GM21825 (cell line): Measurements from ENCODE around the gene CCDC122.

Experiments
- ATAC-seq: cut with Tn5 transposase; IDR thresholded peaks from one replicate; pipeline ENCODE4 v1.9.1; 2021; ENCODE audit warnings: mild to moderate bottlenecking, moderate library complexity; ENCODE audit not compliant: unreplicated experiment

Gene CCDC122

GRCh38 chr13:43878892-43879754, at the start of gene CCDC122:
Gene CCDC122, minus strand, starts transcription at chr13:43879740. Its CDS starts 10,364 bp downstream, at chr13:43869376.
- ATAC-seq = peak; percentile 72

GRCh38 chr13:43924549-43925245, 45.2 kb upstream of the CCDC122 start:
- peak; percentile 83 for ATAC-seq

- ATAC-seq = no peak
Measured at GRCh38 chr13:43920965-43921674, 41.6 kb upstream of the CCDC122 start.

- no peak for ATAC-seq
Measured at GRCh38 chr13:43918636-43919035, 39.1 kb upstream of the CCDC122 start.

DNA sequence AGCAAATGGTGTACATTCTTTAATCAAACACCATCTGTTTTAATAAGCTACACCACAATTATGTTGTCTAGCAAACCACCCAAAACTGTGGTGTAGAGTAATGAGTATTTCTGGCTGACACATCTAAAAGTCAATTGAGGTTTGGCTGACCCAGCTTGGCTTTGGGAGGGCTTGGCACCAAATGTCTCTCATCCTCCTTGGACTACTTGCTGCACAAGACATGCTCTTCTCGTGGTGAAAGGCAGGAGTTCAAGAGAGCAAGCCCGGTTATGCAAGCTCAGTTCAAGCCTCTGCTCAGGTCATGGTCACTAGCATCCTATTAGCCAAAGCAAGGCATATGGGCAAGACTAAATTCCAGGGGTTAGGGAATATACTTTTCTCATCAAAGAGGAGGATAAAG, 37.3 kb upstream of the CCDC122 start:
- ATAC-seq = no peak

DNA sequence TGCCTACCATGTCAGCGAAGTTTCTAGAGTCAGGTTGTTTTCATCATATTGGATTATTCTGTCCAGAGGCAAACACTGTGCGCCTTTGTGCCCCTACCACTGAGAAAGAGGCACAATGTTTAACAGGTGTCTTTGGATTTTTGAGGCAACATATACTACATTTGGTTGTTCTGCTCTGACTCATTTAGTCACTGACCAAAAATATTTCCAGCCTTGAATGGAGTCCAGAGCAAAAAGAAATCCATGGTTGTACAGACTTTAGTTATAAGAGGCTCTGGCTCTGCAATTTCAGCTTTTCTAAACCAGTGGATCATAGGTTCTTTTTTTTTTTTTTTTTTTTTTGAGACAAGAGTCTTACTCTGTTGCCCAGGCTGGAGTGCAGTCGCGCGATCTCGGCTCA, 35.9 kb upstream of the CCDC122 start:
- no peak for ATAC-seq

DNA sequence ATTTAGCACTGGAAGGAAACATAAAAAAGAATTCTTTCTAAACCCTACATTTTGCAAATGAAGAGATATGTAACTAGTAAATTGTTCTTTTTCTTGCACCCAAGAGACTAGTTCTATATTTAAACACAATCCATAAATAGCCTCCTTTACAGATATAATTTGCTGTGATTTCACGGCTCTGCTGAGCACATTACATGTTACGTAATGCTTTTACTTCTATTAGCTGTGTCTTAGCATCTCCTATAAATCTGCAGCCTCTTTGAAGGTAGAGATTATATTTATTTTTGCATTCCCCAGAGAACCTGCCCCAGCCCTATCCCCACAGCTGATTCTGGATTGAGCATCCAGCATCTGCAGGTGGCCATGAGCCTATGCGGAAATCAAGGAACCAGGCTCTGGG, 32.3 kb upstream of the CCDC122 start:
- ATAC-seq = no peak

DNA sequence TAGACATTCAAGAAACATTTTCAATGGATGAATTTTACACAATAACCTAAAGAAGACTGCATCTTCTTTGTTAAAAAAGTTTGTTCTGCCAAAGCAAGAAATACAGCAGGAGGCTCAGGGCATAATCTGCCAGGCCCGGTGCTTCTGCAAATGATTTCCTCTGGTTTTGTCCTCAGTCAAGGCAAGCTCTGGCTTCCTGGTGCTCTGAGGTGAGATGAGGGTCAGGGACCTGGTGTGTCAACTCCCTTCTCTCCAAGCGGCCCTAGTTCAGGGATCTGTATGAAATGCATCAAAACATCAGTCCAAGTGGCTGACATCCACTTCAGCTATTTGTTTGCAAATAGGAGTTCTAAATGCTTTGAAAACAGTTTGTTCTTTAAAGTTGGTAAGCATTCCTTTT, 31.7 kb upstream of the CCDC122 start:
- no peak for ATAC-seq

DNA sequence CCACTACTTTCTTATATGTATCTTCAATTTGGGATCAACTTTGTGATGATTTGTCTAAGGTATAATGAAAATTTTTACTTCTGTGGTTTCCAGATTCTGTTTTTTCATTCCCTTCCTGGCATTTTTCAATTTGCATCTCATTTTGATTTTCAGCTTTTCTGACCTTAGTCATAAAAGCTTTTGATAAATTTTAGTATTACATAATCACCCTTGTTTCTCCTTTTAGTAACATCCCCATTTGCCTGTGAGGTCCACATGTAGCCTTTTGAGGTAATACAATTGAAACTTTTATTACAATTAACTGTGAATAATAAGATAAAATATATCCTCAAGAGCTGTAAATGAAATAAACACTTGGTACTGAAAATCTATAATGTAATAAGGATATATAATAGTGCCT, 31.3 kb upstream of the CCDC122 start:
- no peak for ATAC-seq

GRCh38 chr13:43908156-43909126, 28.9 kb upstream of the CCDC122 start:
- no peak for ATAC-seq

GRCh38 chr13:43905435-43906031, 26.0 kb upstream of the CCDC122 start:
- no peak for ATAC-seq

GRCh38 chr13:43895940-43896339, 16.4 kb upstream of the CCDC122 start:
- ATAC-seq = no peak

GRCh38 chr13:43894438-43894837, 14.9 kb upstream of the CCDC122 start:
- ATAC-seq = no peak

DNA sequence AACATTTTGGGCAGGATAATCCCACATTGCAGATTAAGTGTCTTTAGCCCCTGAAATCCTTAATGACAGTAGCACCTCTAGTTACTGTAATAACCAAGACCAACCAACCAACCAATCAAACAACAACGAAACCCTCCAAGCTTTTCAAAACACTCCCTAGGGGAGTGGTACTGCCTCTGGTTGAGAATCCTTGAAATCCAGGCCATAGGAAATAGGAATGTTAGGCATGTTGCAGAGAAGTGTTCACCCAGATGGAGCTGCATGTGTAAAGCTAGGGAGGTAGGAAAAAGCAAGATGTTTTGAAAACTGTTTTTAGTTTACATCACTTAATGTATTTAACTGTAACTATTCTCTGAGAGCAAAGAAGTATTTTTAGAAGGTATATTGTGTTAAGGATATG, 4.7 kb upstream of the CCDC122 start:
- no peak for ATAC-seq

DNA sequence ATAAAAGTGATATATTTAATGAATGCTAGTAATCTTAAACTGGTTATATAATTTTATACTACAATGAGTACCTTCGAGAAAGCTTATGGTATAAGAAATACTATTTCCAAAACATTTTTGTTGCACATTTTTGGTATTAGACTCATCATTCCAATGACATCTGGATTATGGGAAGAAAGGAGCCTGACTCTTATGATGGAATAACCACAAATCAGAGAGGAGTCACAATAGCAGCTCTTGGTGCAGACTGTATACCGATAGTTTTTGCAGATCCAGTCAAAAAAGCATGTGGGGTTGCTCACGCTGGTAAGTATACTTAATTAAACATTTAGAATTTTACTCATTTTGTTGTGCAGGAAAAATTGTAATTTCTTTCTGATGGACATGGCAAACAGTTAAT, 4.1 kb upstream of the CCDC122 start:
- no peak for ATAC-seq

- ATAC-seq = no peak
Measured at GRCh38 chr13:43881580-43881979, 2.0 kb upstream of the CCDC122 start.

DNA sequence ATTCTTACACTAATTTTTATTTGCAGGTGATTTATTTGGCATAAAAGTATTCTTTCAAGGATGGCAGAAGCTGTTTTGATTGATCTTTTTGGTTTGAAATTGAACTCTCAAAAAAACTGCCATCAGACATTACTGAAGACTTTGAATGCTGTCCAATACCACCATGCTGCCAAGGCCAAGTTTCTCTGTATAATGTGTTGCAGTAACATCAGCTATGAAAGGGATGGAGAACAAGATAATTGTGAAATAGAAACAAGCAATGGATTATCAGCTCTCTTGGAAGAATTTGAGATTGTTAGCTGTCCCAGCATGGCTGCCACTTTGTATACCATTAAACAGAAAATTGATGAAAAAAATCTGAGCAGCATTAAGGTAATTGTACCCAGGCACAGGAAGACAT, 1.4 kb upstream of the CCDC122 start:
- ATAC-seq = no peak

DNA sequence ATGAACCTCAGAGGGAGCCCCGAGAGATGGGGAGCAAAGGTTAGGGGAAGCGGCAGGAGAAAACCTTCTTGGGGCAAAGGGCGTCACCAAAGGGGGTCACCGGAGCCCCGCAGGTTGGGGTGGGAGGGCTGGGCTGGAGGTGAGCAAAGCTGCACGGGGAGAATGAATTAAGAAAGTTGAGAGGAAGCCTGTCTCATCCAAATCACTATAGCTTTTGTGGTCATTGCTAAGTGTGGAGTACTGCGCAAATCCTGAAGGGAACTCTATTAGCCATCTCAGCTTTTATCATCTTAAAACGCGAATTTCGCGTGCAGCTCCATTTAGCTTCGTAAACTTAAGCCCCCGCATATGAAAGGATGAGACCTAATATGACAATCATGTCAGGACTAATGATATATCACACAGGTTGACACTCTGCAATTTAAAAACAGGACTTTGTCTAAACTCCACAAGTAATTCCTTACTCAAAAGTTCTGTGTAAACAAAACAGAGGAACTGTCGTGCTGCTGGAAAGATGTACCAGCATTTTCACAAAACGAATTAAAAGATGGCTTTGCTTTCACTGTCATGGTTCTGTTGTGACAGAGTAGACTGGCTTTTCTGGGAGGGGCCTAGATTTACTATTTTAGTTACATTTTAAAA, 795 bp upstream of the CCDC122 start:
- no peak for ATAC-seq

GRCh38 chr13:43879755-43880181, 228 bp upstream of the CCDC122 start, which contains the start of gene LACC1:
Gene LACC1, plus strand, starts transcription at chr13:43879904. Its CDS starts 1,082 bp downstream, at chr13:43880986.
- ATAC-seq = peak; percentile 37
